GM12891 (cell line): ENCODE measurements around the gene ZGPAT. TPM values are rescaled to one million over a fixed set of nuclear protein-coding genes. Genes with fewer than 3 reads are reported as not detected.
"Not testable (repeated sequence)": the region's sequence is repeated elsewhere in the genome, so short reads cannot be mapped to it uniquely, and the experiment has no call there.

Experiments used
- DNase-seq: peaks from one replicate; pipeline ENCODE4 v3.0.0; 2011; ENCODE audit warnings: low spot score; ENCODE audit not compliant: insufficient read length
- FAIRE-seq: peaks from 2 replicates; lab custom pipeline; 2011; peaks lifted over from hg19 to GRCh38; lab: Jason Lieb, UNC
- PAX5 ChIP-seq: IDR thresholded peaks from 2 replicates; pipeline ENCODE4 v1.6.1; 2011; ENCODE audit warnings: low read length, moderate library complexity, mild to moderate bottlenecking; ENCODE audit not compliant: insufficient read depth, severe bottlenecking
- POLR2A ChIP-seq: IDR thresholded peaks from 2 replicates; pipeline ENCODE4 v1.6.1; 2011; ENCODE audit warnings: low read depth, low read length, control low read depth
- POLR2AphosphoS5 ChIP-seq: IDR thresholded peaks from 2 replicates; pipeline ENCODE4 v1.6.1; 2011; ENCODE audit warnings: low read depth, low read length, control low read depth
- POU2F2 ChIP-seq: IDR thresholded peaks from 2 replicates; pipeline ENCODE4 v1.6.1; 2011; ENCODE audit warnings: low read depth, mild to moderate bottlenecking, control low read depth, low read length, moderate library complexity
- SPI1 ChIP-seq: IDR thresholded peaks from 2 replicates; pipeline ENCODE4 v1.6.1; 2011; ENCODE audit warnings: low read depth, low read length, control low read depth
- TAF1 ChIP-seq: IDR thresholded peaks from 2 replicates; pipeline ENCODE4 v1.6.1; 2011; ENCODE audit warnings: low read depth, low read length, control low read depth
- polyA plus RNA-seq: library from polyadenylated mRNA; unstranded; fragments of >200 nt; gene quantifications from one replicate; pipeline ENCODE4 v1.2.1, GENCODE V29; 2012; ENCODE audit warnings: low read depth, missing spikeins, inconsistent platforms; ENCODE audit not compliant: missing spikeins

ZGPAT gene
- polyA plus RNA-seq = 17.1 TPM

GRCh38 chr20:63707558-63708300, at the start of gene ZGPAT, which contains the start of gene ARFRP1:
TSS of gene ZGPAT (plus strand) at chr20:63708039. CDS start at chr20:63708581, 542 bp downstream.
TSS of gene ARFRP1 (minus strand) at chr20:63707976. CDS start at chr20:63707091, 885 bp downstream.
- FAIRE-seq (peak; percentile 95), DNase-seq (peak; percentile 91)
- TF ChIP-seq POLR2A (no peak), SPI1 (peak; percentile 79), POU2F2 (no peak), POLR2AphosphoS5 (peak; percentile 40; the same call in 1 of the 2 replicates), PAX5 (peak; percentile 27), TAF1 (0 out of 2 replicates have a peak, but pooled peaks have one; percentile 17)

- FAIRE-seq = no peak
- no peak for DNase-seq
- TF ChIP-seq POU2F2 (no peak), PAX5 (no peak), POLR2A (no peak), TAF1 (no peak), SPI1 (no peak), POLR2AphosphoS5 (no peak)
Measured at GRCh38 chr20:63658749-63659187, 49.1 kb upstream of the ZGPAT start.

DNA sequence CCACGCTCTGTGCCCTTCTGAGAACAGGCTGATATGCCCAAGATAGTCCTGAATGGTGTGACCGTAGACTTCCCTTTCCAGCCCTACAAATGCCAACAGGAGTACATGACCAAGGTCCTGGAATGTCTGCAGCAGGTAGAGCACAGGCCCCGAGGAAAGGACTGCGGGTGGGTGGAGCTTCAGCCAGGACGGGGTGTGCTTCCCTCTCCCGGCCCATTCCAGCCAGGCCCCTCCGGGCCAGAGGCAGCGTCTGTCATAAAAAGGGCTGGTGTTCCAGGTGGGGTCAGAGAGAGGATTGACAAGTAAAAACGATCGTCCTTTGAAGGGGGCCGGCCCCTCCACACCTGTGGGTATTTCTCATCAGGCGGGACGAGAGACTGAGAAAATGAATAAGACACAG, 48.5 kb upstream of the ZGPAT start:
- FAIRE-seq (no peak), DNase-seq (no peak)
- TF ChIP-seq POU2F2 (no peak), POLR2AphosphoS5 (no peak), POLR2A (no peak), TAF1 (no peak), PAX5 (no peak), SPI1 (no peak)

DNA sequence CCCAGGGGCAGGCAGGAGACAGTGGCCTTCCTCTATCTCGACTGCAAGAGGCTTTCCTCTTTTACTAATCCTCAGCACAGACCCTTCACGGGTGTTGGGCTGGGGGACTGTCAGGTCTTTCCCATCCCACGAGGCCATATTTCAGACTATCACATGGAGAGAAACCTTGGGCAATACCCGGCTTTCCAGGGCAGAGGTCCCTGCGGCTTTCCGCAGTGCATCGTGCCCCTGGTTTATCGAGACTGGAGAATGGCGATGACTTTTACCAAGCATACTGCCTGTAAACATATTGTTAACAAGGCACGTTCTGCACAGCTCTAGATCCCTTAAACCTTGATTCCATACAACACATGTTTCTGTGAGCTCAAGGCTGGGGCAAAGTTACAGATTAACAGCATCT, 47.7 kb upstream of the ZGPAT start:
- DNase-seq, FAIRE-seq: not testable (repeated sequence)

DNA sequence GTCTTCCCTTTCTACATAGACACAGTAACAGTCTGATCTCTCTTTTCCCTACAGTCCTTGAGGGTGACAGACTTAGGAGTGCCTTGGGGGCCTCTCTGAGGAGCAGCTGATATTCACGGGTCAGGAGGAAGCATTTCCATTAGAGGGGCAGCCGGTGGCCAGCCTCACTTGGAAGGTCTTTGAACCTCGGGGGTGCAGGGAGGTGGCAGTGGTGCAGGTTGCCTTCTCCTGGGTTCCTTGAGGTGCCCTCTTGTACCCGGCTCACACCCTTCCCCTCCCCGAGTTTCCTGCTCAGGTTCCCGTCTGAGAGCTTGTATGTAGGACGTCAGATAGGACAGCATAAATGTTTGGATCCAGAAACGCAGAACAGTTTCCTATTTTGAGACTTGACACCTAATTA, 47.2 kb upstream of the ZGPAT start:
- TF ChIP-seq TAF1 (no peak), PAX5 (no peak), POU2F2 (no peak), SPI1 (no peak), POLR2A (no peak), POLR2AphosphoS5 (no peak)
- FAIRE-seq = no peak
- DNase-seq = no peak

DNA sequence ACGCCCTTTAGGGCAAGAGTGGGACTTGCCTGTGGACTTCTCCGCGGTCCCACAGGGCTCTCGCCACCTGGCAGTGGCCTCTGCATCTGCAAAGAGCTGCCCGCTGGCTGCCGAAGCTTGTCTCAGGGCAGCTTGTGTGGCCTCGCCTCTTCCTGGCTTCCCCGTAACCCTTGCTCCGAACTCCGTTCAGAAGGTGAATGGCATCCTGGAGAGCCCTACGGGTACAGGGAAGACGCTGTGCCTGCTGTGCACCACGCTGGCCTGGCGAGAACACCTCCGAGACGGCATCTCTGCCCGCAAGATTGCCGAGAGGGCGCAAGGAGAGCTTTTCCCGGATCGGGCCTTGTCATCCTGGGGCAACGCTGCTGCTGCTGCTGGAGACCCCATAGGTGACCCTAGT, 46.7 kb upstream of the ZGPAT start:
- no peak for FAIRE-seq
- DNase-seq = no peak
- TF ChIP-seq SPI1 (no peak), POU2F2 (no peak), PAX5 (no peak)

GRCh38 chr20:63661959-63662812, 45.7 kb upstream of the ZGPAT start:
- TF ChIP-seq PAX5 (no peak), SPI1 (no peak), POLR2AphosphoS5 (no peak), POU2F2 (no peak), TAF1 (no peak), POLR2A (no peak)
- DNase-seq = no peak
- no peak for FAIRE-seq

DNA sequence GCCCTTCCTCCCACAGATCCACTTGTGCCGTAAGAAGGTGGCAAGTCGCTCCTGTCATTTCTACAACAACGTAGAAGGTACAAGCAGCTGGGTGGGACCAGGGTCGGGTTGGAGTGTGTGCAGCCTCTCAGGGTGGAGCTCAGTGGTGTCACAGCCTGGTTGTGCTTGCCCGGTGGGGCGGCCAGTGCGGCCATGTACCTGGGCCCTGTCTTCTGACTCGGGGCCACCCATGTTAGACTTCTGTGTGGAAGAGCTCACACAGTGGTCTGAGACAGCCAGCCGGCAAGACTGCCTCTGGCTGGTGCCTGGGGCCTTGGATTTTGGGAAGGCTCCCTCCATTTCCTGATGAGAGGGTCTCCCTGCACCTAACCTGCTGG, 45.0 kb upstream of the ZGPAT start:
- FAIRE-seq (no peak), DNase-seq (no peak)
- TF ChIP-seq PAX5 (no peak), POLR2AphosphoS5 (no peak), SPI1 (no peak), POU2F2 (no peak)

GRCh38 chr20:63663332-63664066, 44.3 kb upstream of the ZGPAT start:
- TF ChIP-seq POLR2A = no peak
- TF ChIP-seq TAF1 = no peak
- no peak for TF ChIP-seq SPI1
- TF ChIP-seq POLR2AphosphoS5 = no peak
- TF ChIP-seq POU2F2 = no peak
- TF ChIP-seq PAX5 = no peak
- DNase-seq (no peak), FAIRE-seq (no peak)
